Measurements from ENCODE around the gene PGR. TPM values are rescaled to one million over a fixed set of nuclear protein-coding genes. Genes with fewer than 3 reads are reported as not detected.

Gene PGR
- total and polyA plus RNA-seq, 2 experiments from 2014 or later = not detected

GRCh38 chr11:101049123-101049522, 80.5 kb downstream of the PGR start:
- H3K4me2 ChIP-seq (ENCODE audit: unreplicated experiment) = no peak overlapping the region
- no peak overlapping the region for H2AFZ ChIP-seq
- H3K27ac ChIP-seq = no peak overlapping the region
- no peaks in the 10 kb centered on the region for H4K20me1 ChIP-seq (ENCODE audit: insufficient read depth)
- H3K9ac ChIP-seq = no peak overlapping the region
- no peaks in the 10 kb centered on the region for H3K27me3 ChIP-seq (replicated peaks; ENCODE audit: insufficient read depth)
- in situ Hi-C loops (cut with MboI) = no loop called here
- H3F3A ChIP-seq (ENCODE audit: insufficient read depth) = no peaks in the 10 kb centered on the region
- no peak for TF ChIP-seq EZH2 (IDR thresholded peaks at IDR 0.05; ENCODE audit: insufficient read depth, poor library complexity, severe bottlenecking)
- TF ChIP-seq EZH2phosphoT487 (IDR thresholded peaks at IDR 0.05; ENCODE audit: insufficient read depth, low read depth) = no peak
- H3K4me3 ChIP-seq = no peak overlapping the region
- H3K9me3 ChIP-seq (ENCODE audit: low read depth) = no peaks in the 10 kb centered on the region
- no peaks in the 10 kb centered on the region for H3K36me3 ChIP-seq (ENCODE audit: low read depth)
- DNase-seq = no peak
- 57 to 61% methylated on average over 4 of the region's 4 CpGs for WGBS, 2 experiments (ENCODE audit: low coverage in 1 of 2, low lambda C conversion rate in 2 of 2, missing lambda C conversion rate in 2 of 2)
- 0 out of 2 replicates have a peak, but pooled peaks cover 5% of the 10 kb centered on the region for H3K9me2 ChIP-seq (ENCODE audit: insufficient read depth)
- H3K4me1 ChIP-seq (ENCODE audit: insufficient read depth) = no peaks in the 10 kb centered on the region
- no peaks in the 10 kb centered on the region for H3K79me2 ChIP-seq (ENCODE audit: insufficient read depth)

- H4K20me1 ChIP-seq (ENCODE audit: insufficient read depth) = no peaks in the 10 kb centered on the region
- H3K36me3 ChIP-seq (ENCODE audit: low read depth) = no peaks in the 10 kb centered on the region
- no peaks in the 10 kb centered on the region for H3K9me3 ChIP-seq (ENCODE audit: low read depth)
- 0 out of 2 replicates have a peak, but pooled peaks cover 5% of the 10 kb centered on the region for H3K9me2 ChIP-seq (ENCODE audit: insufficient read depth)
- H2AFZ ChIP-seq = no peak overlapping the region
- H3K4me3 ChIP-seq = no peak overlapping the region
- WGBS, 2 experiments (ENCODE audit: low coverage in 1 of 2, low lambda C conversion rate in 2 of 2, missing lambda C conversion rate in 2 of 2) = 75 to 91% methylated on average over 5 of the region's 5 CpGs
- H3K27me3 ChIP-seq (replicated peaks; ENCODE audit: insufficient read depth) = no peaks in the 10 kb centered on the region
- no peak for TF ChIP-seq EZH2 (IDR thresholded peaks at IDR 0.05; ENCODE audit: insufficient read depth, poor library complexity, severe bottlenecking)
- TF ChIP-seq EZH2phosphoT487 (IDR thresholded peaks at IDR 0.05; ENCODE audit: insufficient read depth, low read depth) = no peak
- no peaks in the 10 kb centered on the region for H3K4me1 ChIP-seq (ENCODE audit: insufficient read depth)
- DNase-seq = no peak
- in situ Hi-C loops (cut with MboI) = no loop called here
- H3K9ac ChIP-seq = no peak overlapping the region
- no peaks in the 10 kb centered on the region for H3F3A ChIP-seq (ENCODE audit: insufficient read depth)
- H3K27ac ChIP-seq = no peak overlapping the region
- H3K79me2 ChIP-seq (ENCODE audit: insufficient read depth) = no peaks in the 10 kb centered on the region
- H3K4me2 ChIP-seq (ENCODE audit: unreplicated experiment) = no peak overlapping the region
Measured at GRCh38 chr11:101048479-101048878, 81.1 kb downstream of the PGR start.

- Histone ChIP-seq H3K9me2 (ENCODE audit: insufficient read depth) (0 out of 2 replicates have a peak, but pooled peaks cover 5% of the 10 kb centered on the region), H3K4me3 (no peak overlapping the region), H3K4me2 (ENCODE audit: unreplicated experiment) (no peak overlapping the region), H3K27me3 (replicated peaks; ENCODE audit: insufficient read depth) (no peaks in the 10 kb centered on the region), H3K27ac (no peak overlapping the region), H2AFZ (no peak overlapping the region), H3K9ac (no peak overlapping the region), H4K20me1 (ENCODE audit: insufficient read depth) (no peaks in the 10 kb centered on the region), H3K79me2 (ENCODE audit: insufficient read depth) (no peaks in the 10 kb centered on the region), H3K9me3 (ENCODE audit: low read depth) (no peaks in the 10 kb centered on the region), H3K36me3 (ENCODE audit: low read depth) (no peaks in the 10 kb centered on the region), H3K4me1 (ENCODE audit: insufficient read depth) (no peaks in the 10 kb centered on the region), H3F3A (ENCODE audit: insufficient read depth) (no peaks in the 10 kb centered on the region)
- 86 to 91% methylated on average over 2 of the region's 2 CpGs for WGBS, 2 experiments (ENCODE audit: low coverage in 1 of 2, low lambda C conversion rate in 2 of 2, missing lambda C conversion rate in 2 of 2)
- DNase-seq = no peak
- TF ChIP-seq EZH2phosphoT487 (IDR thresholded peaks at IDR 0.05; ENCODE audit: insufficient read depth, low read depth) (no peak), EZH2 (IDR thresholded peaks at IDR 0.05; ENCODE audit: insufficient read depth, poor library complexity, severe bottlenecking) (no peak)
- in situ Hi-C loops (cut with MboI) = no loop called here
Measured at GRCh38 chr11:101046947-101047346, 82.7 kb downstream of the PGR start.

GRCh38 chr11:101045415-101045814, 84.2 kb downstream of the PGR start:
- no peaks in the 10 kb centered on the region for H3K27me3 ChIP-seq (replicated peaks; ENCODE audit: insufficient read depth)
- DNase-seq = no peak
- H3K9me2 ChIP-seq (ENCODE audit: insufficient read depth) = 0 out of 2 replicates have a peak, but pooled peaks cover 2% of the 10 kb centered on the region
- no peak overlapping the region for H3K9ac ChIP-seq
- no peak overlapping the region for H3K4me3 ChIP-seq
- H3F3A ChIP-seq (ENCODE audit: insufficient read depth) = no peaks in the 10 kb centered on the region
- in situ Hi-C loops (cut with MboI) = no loop called here
- no peak for TF ChIP-seq EZH2 (IDR thresholded peaks at IDR 0.05; ENCODE audit: insufficient read depth, poor library complexity, severe bottlenecking)
- H3K4me2 ChIP-seq (ENCODE audit: unreplicated experiment) = no peak overlapping the region
- H4K20me1 ChIP-seq (ENCODE audit: insufficient read depth) = no peaks in the 10 kb centered on the region
- WGBS, 2 experiments (ENCODE audit: low coverage in 1 of 2, low lambda C conversion rate in 2 of 2, missing lambda C conversion rate in 2 of 2) = 33 to 78% methylated on average over 1 of the region's 1 CpG
- H3K27ac ChIP-seq = no peak overlapping the region
- no peaks in the 10 kb centered on the region for H3K79me2 ChIP-seq (ENCODE audit: insufficient read depth)
- H3K4me1 ChIP-seq (ENCODE audit: insufficient read depth) = no peaks in the 10 kb centered on the region
- H3K36me3 ChIP-seq (ENCODE audit: low read depth) = no peaks in the 10 kb centered on the region
- no peak overlapping the region for H2AFZ ChIP-seq
- H3K9me3 ChIP-seq (ENCODE audit: low read depth) = no peaks in the 10 kb centered on the region

GRCh38 chr11:101043940-101044339, 85.7 kb downstream of the PGR start:
- no peaks in the 10 kb centered on the region for H3K79me2 ChIP-seq (ENCODE audit: insufficient read depth)
- H3K9me2 ChIP-seq (ENCODE audit: insufficient read depth) = no peaks in the 10 kb centered on the region
- TF ChIP-seq EZH2phosphoT487 (IDR thresholded peaks at IDR 0.05; ENCODE audit: insufficient read depth, low read depth) (no peak), EZH2 (IDR thresholded peaks at IDR 0.05; ENCODE audit: insufficient read depth, poor library complexity, severe bottlenecking) (no peak)
- H3K9ac ChIP-seq = no peak overlapping the region
- H3K4me2 ChIP-seq (ENCODE audit: unreplicated experiment) = no peak overlapping the region
- WGBS, 2 experiments (ENCODE audit: low coverage in 1 of 2, low lambda C conversion rate in 2 of 2, missing lambda C conversion rate in 2 of 2) = 67 to 69% methylated on average over 1 of the region's 1 CpG
- no peak for DNase-seq
- H3K27me3 ChIP-seq (replicated peaks; ENCODE audit: insufficient read depth) = no peaks in the 10 kb centered on the region
- no peak overlapping the region for H3K4me3 ChIP-seq
- no peaks in the 10 kb centered on the region for H3K9me3 ChIP-seq (ENCODE audit: low read depth)
- H3K4me1 ChIP-seq (ENCODE audit: insufficient read depth) = no peaks in the 10 kb centered on the region
- H3F3A ChIP-seq (ENCODE audit: insufficient read depth) = no peaks in the 10 kb centered on the region
- H4K20me1 ChIP-seq (ENCODE audit: insufficient read depth) = no peaks in the 10 kb centered on the region
- in situ Hi-C loops (cut with MboI) = no loop called here
- H2AFZ ChIP-seq = no peak overlapping the region
- H3K36me3 ChIP-seq (ENCODE audit: low read depth) = no peaks in the 10 kb centered on the region
- H3K27ac ChIP-seq = no peak overlapping the region
